Mucosa of gallbladder (tissue), 1 donor: Measurements from ENCODE around the gene TFF2. TPM values are rescaled to one million over a fixed set of nuclear protein-coding genes. Genes with fewer than 3 reads are reported as not detected.

Source experiments
- DNase-seq: peaks from one replicate; pipeline ENCODE4 v3.0.0-alpha.2; 2020; ENCODE audit warnings: low spot score
- total RNA-seq: library from RNA; stranded (reverse); gene quantifications from one replicate; pipeline ENCODE4 v1.2.1, GENCODE V29; 2021
- donor health status: DM: no; HTN: no; CAD: no.

The TFF2 gene
- total RNA-seq, 1 donor from 2014 or later: 115 TPM

GRCh38 chr21:42346866-42347600, 3.8 kb downstream of the TFF2 start:
- DNase-seq: no peak

GRCh38 chr21:42346441-42346840, 4.4 kb downstream of the TFF2 start:
- DNase-seq: no peak

GRCh38 chr21:42344631-42345030, 6.2 kb downstream of the TFF2 start:
- no peak for DNase-seq

- DNase-seq: no peak
These were observed 6.8 kb downstream of the TFF2 start for GRCh38 chr21:42343963-42344510.

- no peak for DNase-seq
These were observed 7.2 kb downstream of the TFF2 start for GRCh38 chr21:42343556-42343955.

GRCh38 chr21:42343101-42343500, 7.7 kb downstream of the TFF2 start:
- no peak for DNase-seq

- no peak for DNase-seq
These were observed 8.8 kb downstream of the TFF2 start for GRCh38 chr21:42341776-42342542.

GRCh38 chr21:42340187-42341050, 10.4 kb downstream of the TFF2 start:
- DNase-seq: no peak

GRCh38 chr21:42338729-42339715, 11.8 kb downstream of the TFF2 start:
- DNase-seq: no peak

- DNase-seq: peak; percentile 81
These were observed 12.7 kb downstream of the TFF2 start for GRCh38 chr21:42337830-42338728.

- DNase-seq: no peak
These were observed 13.5 kb downstream of the TFF2 start for GRCh38 chr21:42337276-42337675.

GRCh38 chr21:42336054-42336453, 14.7 kb downstream of the TFF2 start:
- no peak for DNase-seq

- DNase-seq: no peak
These were observed 18.1 kb downstream of the TFF2 start for GRCh38 chr21:42332557-42333317.

GRCh38 chr21:42331660-42332059, 19.1 kb downstream of the TFF2 start:
- no peak for DNase-seq

GRCh38 chr21:42330380-42331371, 20.1 kb downstream of the TFF2 start:
- DNase-seq: no peak

GRCh38 chr21:42324896-42325295, 25.9 kb downstream of the TFF2 start:
- DNase-seq: no peak

- no peak for DNase-seq
These were observed 28.9 kb downstream of the TFF2 start for GRCh38 chr21:42321845-42322244.

GRCh38 chr21:42321231-42321630, 29.6 kb downstream of the TFF2 start:
- no peak for DNase-seq
